Hepatocyte (in vitro differentiated cells): ENCODE results near the gene ZNF862. TPM values are rescaled to one million over a fixed set of nuclear protein-coding genes. Genes with fewer than 3 reads are reported as not detected.

Source experiments
- DNase-seq: peaks from one replicate; pipeline ENCODE4 v3.0.0-alpha.2; 2016; ENCODE audit warnings: low spot score
- H2AFZ ChIP-seq: fragments of 200-600 bp; sonication (generic); 2 replicates; pipeline ENCODE4 v1.6.0; 2016; ENCODE audit warnings: antibody characterized with exemption, mild to moderate bottlenecking
- H3K27ac ChIP-seq: fragments of 200-600 bp; sonication (generic); 2 replicates; pipeline ENCODE4 v1.5.1; 2016; ENCODE audit warnings: mild to moderate bottlenecking
- H3K27me3 ChIP-seq: fragments of 200-600 bp; sonication (generic); 2 replicates; pipeline ENCODE4 v1.6.1; 2016
- H3K36me3 ChIP-seq: fragments of 200-600 bp; sonication (generic); replicated peaks from 2 replicates; pipeline ENCODE4 v1.5.1; 2016; ENCODE audit warnings: low read depth; ENCODE audit not compliant: insufficient read depth
- H3K4me1 ChIP-seq: fragments of 200-600 bp; sonication (generic); 2 replicates; pipeline ENCODE4 v1.5.1; 2016; ENCODE audit warnings: mild to moderate bottlenecking, moderate library complexity; ENCODE audit not compliant: insufficient read depth
- H3K4me2 ChIP-seq: fragments of 200-600 bp; sonication (generic); 2 replicates; pipeline ENCODE4 v1.6.0; 2016
- H3K4me3 ChIP-seq: fragments of 200-600 bp; sonication (generic); 2 replicates; pipeline ENCODE4 v1.5.1; 2016; ENCODE audit warnings: mild to moderate bottlenecking
- H3K79me2 ChIP-seq: fragments of 200-600 bp; sonication (generic); 2 replicates; pipeline ENCODE4 v1.6.0; 2017; ENCODE audit warnings: mild to moderate bottlenecking
- H3K9me2 ChIP-seq: fragments of 200-600 bp; sonication (generic); replicated peaks from 2 replicates; pipeline ENCODE4 v1.6.0; 2017; ENCODE audit warnings: mild to moderate bottlenecking; ENCODE audit not compliant: insufficient read depth
- H3K9me3 ChIP-seq: fragments of 200-600 bp; sonication (generic); 2 replicates; pipeline ENCODE4 v1.5.1; 2016; ENCODE audit warnings: low read depth, mild to moderate bottlenecking
- H4K20me1 ChIP-seq: fragments of 200-600 bp; sonication (generic); 2 replicates; pipeline ENCODE4 v1.6.0; 2016; ENCODE audit warnings: mild to moderate bottlenecking; ENCODE audit not compliant: insufficient read depth, poor library complexity, severe bottlenecking
- EZH2 ChIP-seq: fragments of 200-600 bp; sonication (generic); IDR thresholded peaks from 2 replicates; pipeline ENCODE4 v1.6.1; 2016; ENCODE audit warnings: antibody characterized with exemption, mild to moderate bottlenecking, borderline replicate concordance
- EZH2phosphoT487 ChIP-seq: fragments of 200-600 bp; sonication (generic); IDR thresholded peaks from one replicate; pipeline ENCODE4 v1.6.1; 2018; ENCODE audit warnings: antibody characterized with exemption, mild to moderate bottlenecking, low read depth, moderate library complexity; ENCODE audit not compliant: unreplicated experiment, severe bottlenecking
- WGBS: methylation state at CpG from one replicate; pipeline ENCODE4 v1.1.6; 2016; ENCODE audit warnings: low lambda C conversion rate; ENCODE audit errors: missing lambda C conversion rate; 5-methylcytosine and 5-hydroxymethylcytosine counted together
- polyA plus RNA-seq: library from polyadenylated mRNA; unstranded; fragments of >200 nt; fragmentation: Nextera tagmentation; extraction: Ambion mirVana; gene quantifications from 2 replicates; pipeline ENCODE4 v1.2.1, GENCODE V29; 2016
- total RNA-seq: library from RNA; depleted of rRNA; stranded (reverse); fragments of >200 nt; gene quantifications from 2 replicates; pipeline ENCODE4 v1.2.3, GENCODE V29; 2014
- TF ChIP-seq, protein P1 (sequence below): fragments of 200-600 bp; sonication (generic); IDR thresholded peaks from 2 replicates; pipeline ENCODE4 v1.5.1; 2016; ENCODE audit warnings: antibody characterized with exemption, mild to moderate bottlenecking; ENCODE audit not compliant: poor library complexity

Gene ZNF862
- total and polyA plus RNA-seq, 2 experiments from 2014 or later = 3.5 to 9.2 TPM

DNA sequence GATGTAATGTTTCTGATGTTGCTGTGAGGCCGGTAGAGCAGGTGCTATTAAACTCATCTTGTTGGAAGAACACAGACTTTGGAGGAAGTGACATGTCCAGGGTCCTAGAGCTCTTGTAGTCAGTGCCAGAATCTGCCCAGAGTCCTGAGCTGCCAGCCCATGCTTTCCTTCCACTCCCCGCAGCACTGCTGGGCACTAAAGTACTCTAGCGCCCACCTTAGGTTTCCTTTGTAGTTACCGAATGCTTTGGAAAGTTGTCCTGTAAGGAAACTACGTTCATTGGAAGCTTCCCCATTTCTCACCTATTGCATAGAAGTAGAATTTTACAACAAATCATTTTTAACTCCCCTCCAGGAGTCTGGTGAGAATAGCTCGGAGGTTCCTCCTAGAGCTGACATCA, 11.0 kb downstream of the ZNF862 start:
- no peaks in the 10 kb centered on the region for H3K27me3 ChIP-seq
- no peak overlapping the region for H3K4me2 ChIP-seq
- H3K4me3 ChIP-seq = no peak overlapping the region
- peaks cover 3% of the 10 kb centered on the region for H3K4me1 ChIP-seq
- no peaks in the 10 kb centered on the region for H3K9me3 ChIP-seq
- TF ChIP-seq EZH2 (no peak), EZH2phosphoT487 (no peak)
- TF ChIP-seq, protein P1, sequence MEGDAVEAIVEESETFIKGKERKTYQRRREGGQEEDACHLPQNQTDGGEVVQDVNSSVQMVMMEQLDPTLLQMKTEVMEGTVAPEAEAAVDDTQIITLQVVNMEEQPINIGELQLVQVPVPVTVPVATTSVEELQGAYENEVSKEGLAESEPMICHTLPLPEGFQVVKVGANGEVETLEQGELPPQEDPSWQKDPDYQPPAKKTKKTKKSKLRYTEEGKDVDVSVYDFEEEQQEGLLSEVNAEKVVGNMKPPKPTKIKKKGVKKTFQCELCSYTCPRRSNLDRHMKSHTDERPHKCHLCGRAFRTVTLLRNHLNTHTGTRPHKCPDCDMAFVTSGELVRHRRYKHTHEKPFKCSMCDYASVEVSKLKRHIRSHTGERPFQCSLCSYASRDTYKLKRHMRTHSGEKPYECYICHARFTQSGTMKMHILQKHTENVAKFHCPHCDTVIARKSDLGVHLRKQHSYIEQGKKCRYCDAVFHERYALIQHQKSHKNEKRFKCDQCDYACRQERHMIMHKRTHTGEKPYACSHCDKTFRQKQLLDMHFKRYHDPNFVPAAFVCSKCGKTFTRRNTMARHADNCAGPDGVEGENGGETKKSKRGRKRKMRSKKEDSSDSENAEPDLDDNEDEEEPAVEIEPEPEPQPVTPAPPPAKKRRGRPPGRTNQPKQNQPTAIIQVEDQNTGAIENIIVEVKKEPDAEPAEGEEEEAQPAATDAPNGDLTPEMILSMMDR = no peak
- H2AFZ ChIP-seq = no peak overlapping the region
- H3K36me3 ChIP-seq = no peaks in the 10 kb centered on the region
- no peaks in the 10 kb centered on the region for H3K79me2 ChIP-seq
- no peak for DNase-seq
- H3K9me2 ChIP-seq = no peaks in the 10 kb centered on the region
- no peak overlapping the region for H3K27ac ChIP-seq
- H4K20me1 ChIP-seq = no peaks in the 10 kb centered on the region
- 86% methylated on average over 6 of the region's 6 CpGs for WGBS

- peaks cover 12% of the 10 kb centered on the region for H3K4me1 ChIP-seq
- H3K79me2 ChIP-seq = no peaks in the 10 kb centered on the region
- H3K9me2 ChIP-seq = no peaks in the 10 kb centered on the region
- DNase-seq = no peak
- no peaks in the 10 kb centered on the region for H3K27me3 ChIP-seq
- H3K4me3 ChIP-seq = no peak overlapping the region
- H3K4me2 ChIP-seq = no peak overlapping the region
- no peaks in the 10 kb centered on the region for H3K9me3 ChIP-seq
- no peaks in the 10 kb centered on the region for H4K20me1 ChIP-seq
- TF ChIP-seq EZH2 (no peak), EZH2phosphoT487 (no peak)
- no peak overlapping the region for H2AFZ ChIP-seq
- no peak overlapping the region for H3K27ac ChIP-seq
- 92% methylated on average over 16 of the region's 16 CpGs for WGBS
- no peaks in the 10 kb centered on the region for H3K36me3 ChIP-seq
Observed at GRCh38 chr7:149850007-149850594, 11.9 kb downstream of the ZNF862 start.

DNA sequence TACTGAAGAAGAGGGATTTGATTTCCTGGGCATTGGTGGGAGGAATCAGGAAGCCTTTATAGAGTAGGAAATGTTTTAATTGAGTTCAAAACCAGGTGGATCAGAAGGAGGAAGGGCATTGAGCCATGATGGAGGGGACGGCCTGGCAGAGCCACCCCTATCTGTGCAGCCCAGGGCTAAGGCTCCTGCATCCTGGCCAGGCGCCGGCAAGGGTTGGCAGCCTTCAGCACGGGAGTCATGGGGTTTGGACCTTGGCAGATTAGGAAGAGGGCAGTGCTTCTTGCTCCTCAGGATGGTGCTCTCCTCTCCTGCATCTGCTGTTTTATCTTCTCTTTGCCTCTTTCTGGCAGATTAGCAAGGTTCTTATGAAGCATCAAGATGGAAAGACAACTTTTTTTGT, 12.5 kb downstream of the ZNF862 start:
- WGBS = 69% methylated on average over 4 of the region's 4 CpGs
- no peaks in the 10 kb centered on the region for H3K36me3 ChIP-seq
- no peak for DNase-seq

DNA sequence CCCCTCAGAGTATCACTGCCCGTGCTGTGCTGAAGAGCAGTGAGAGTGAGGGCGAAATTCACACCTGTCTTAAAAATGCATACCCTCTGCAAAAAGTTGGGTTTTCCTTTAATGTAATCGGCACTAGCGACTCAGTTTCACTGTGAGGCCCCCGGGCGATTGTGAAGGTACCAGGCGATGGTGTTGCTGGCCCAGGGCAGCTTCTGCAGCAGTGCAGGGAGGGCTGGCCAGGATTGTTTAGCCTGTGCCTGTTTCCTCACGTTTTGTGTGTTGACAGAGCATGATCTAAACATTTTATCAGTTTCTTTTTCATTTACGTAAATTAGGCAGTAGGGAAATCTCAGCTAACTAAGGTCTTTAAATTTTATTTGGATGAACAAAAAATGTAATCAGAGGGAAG, 13.3 kb downstream of the ZNF862 start:
- no peaks in the 10 kb centered on the region for H3K9me2 ChIP-seq
- WGBS = 86% methylated on average over 9 of the region's 9 CpGs
- TF ChIP-seq EZH2 = no peak
- H3K9me3 ChIP-seq = no peaks in the 10 kb centered on the region
- no peak overlapping the region for H3K4me3 ChIP-seq
- no peaks in the 10 kb centered on the region for H3K27me3 ChIP-seq
- H4K20me1 ChIP-seq = no peaks in the 10 kb centered on the region
- no peak overlapping the region for H3K27ac ChIP-seq
- no peak overlapping the region for H2AFZ ChIP-seq
- H3K79me2 ChIP-seq = no peaks in the 10 kb centered on the region
- no peaks in the 10 kb centered on the region for H3K36me3 ChIP-seq
- peaks cover 14% of the 10 kb centered on the region for H3K4me1 ChIP-seq
- H3K4me2 ChIP-seq = no peak overlapping the region
- no peak for DNase-seq

More for the DNA sequence above, 12.5 kb downstream of the ZNF862 start:
- no peaks in the 10 kb centered on the region for H3K27me3 ChIP-seq
- no peaks in the 10 kb centered on the region for H3K9me3 ChIP-seq
- H4K20me1 ChIP-seq = no peaks in the 10 kb centered on the region
- peaks cover 14% of the 10 kb centered on the region for H3K4me1 ChIP-seq
- H3K4me3 ChIP-seq = no peak overlapping the region
- TF ChIP-seq EZH2 (no peak), EZH2phosphoT487 (no peak)
- TF ChIP-seq, protein P1 = no peak
- no peaks in the 10 kb centered on the region for H3K79me2 ChIP-seq
- no peak overlapping the region for H3K4me2 ChIP-seq
- H3K9me2 ChIP-seq = no peaks in the 10 kb centered on the region
- no peak overlapping the region for H2AFZ ChIP-seq
- H3K27ac ChIP-seq = no peak overlapping the region
